Mucosa of descending colon (tissue), 3 donors: ENCODE results near the gene NEU1. TPM values are rescaled to one million over a fixed set of nuclear protein-coding genes. Genes with fewer than 3 reads are reported as not detected.
"Not testable (repeated sequence)": the region's sequence is repeated elsewhere in the genome, so short reads cannot be mapped to it uniquely, and the experiment has no call there.

ENCODE experiments used
- ATAC-seq: fragments of 200-7000 bp; cut with Tn5 transposase; one replicate; pipeline ENCODE4 v1.9.1; 2020; ENCODE audit warnings: mild to moderate bottlenecking, moderate library complexity
- DNase-seq, 3 donors: peaks; one replicate each; pipeline ENCODE4 v3.0.0-alpha.2; 2020
- H3K36me3 ChIP-seq: fragments of 200-600 bp; one replicate; pipeline ENCODE4 v1.8.0; 2021; ENCODE audit warnings: low read depth, mild to moderate bottlenecking
- H3K4me1 ChIP-seq: fragments of 200-600 bp; one replicate; pipeline ENCODE4 v1.8.0; 2021; ENCODE audit warnings: low read depth, mild to moderate bottlenecking
- H3K4me3 ChIP-seq: fragments of 200-600 bp; one replicate; pipeline ENCODE4 v1.8.0; 2021; ENCODE audit warnings: mild to moderate bottlenecking
- H3K9me3 ChIP-seq: fragments of 200-600 bp; one replicate; pipeline ENCODE4 v1.8.0; 2021; ENCODE audit warnings: mild to moderate bottlenecking
- intact Hi-C, 2 donors: fragments of 100-400 bp; cut with DNase I in 1 of 2; cut with micrococcal nuclease in 1 of 2; formaldehyde crosslinking; loops; one replicate each; pipeline versions ENCODE4 v1.11.0 to v1.11.1; 2022; cut with DNase I, micrococcal nuclease
- total RNA-seq, 3 donors: library from RNA; stranded (reverse); fragmentation: NEBNext Ultra II Directional in 2 of 3; extraction: Animal tissue kit (Norgen Biotek cat#: 25700) in 2 of 3; gene quantifications; one replicate each; pipeline versions ENCODE4 v1.2.1 to v1.2.4, GENCODE V29; 2021 to 2023
- TF ChIP-seq, protein P1 (sequence below): fragments of 200-600 bp; IDR thresholded peaks from one replicate; pipeline ENCODE4 v1.8.0; 2022; ENCODE audit warnings: antibody characterized with exemption, mild to moderate bottlenecking
- donor health status: DM: no; HTN: no; CAD: no; lungs with moderate emphysema.
- donor health status: DM: no; HTN: no; CAD: no.
- donor health status: DM: no; HTN: yes; CAD: no.

NEU1 gene
- total RNA-seq, 3 donors from 2014 or later, result 44.0 to 65.7 (median 45.0) TPM

DNA sequence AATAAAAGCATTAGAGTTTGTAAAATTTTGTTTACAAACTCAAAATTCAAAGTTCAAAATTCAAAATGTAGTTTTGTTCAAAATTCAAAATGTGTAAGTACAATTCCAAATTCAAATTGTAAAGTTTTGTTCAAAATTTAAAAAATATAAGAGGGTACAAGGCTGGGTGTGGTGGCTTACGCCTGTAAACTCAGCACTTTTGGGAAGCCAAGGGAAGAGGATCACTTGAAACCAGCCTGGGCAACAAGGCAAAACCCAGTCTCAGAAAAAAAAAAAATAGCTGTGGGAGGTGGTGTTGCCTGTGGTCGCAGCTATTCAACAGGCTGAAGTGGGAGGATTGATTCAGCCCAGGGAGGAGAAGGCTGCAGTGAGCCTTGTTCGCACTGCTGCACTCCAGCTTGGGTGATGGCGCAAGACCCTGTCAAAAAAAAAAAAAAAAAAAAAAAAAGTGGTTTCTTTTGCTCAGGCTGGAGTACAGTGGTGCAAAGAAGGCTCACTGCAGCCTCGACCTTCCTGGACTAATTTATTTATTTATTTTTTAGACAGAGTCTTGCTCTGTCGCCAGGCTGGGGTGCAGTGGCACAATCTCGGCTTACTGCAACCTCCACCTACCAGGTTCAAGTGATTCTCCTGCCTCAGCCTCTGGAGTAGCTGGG lies 44.7 kb upstream of the NEU1 start:
- DNase-seq (no peak), ATAC-seq (no peak)
- TF ChIP-seq, protein P1, sequence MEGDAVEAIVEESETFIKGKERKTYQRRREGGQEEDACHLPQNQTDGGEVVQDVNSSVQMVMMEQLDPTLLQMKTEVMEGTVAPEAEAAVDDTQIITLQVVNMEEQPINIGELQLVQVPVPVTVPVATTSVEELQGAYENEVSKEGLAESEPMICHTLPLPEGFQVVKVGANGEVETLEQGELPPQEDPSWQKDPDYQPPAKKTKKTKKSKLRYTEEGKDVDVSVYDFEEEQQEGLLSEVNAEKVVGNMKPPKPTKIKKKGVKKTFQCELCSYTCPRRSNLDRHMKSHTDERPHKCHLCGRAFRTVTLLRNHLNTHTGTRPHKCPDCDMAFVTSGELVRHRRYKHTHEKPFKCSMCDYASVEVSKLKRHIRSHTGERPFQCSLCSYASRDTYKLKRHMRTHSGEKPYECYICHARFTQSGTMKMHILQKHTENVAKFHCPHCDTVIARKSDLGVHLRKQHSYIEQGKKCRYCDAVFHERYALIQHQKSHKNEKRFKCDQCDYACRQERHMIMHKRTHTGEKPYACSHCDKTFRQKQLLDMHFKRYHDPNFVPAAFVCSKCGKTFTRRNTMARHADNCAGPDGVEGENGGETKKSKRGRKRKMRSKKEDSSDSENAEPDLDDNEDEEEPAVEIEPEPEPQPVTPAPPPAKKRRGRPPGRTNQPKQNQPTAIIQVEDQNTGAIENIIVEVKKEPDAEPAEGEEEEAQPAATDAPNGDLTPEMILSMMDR, result no peak
- Histone ChIP-seq H3K36me3 (no peaks in the 10 kb centered on the region), H3K4me1 (peaks cover 7% of the 10 kb centered on the region), H3K9me3 (no peaks in the 10 kb centered on the region), H3K4me3 (no peak overlapping the region)
- intact Hi-C loops, result loop anchor here in 1 of 2 donors (10.0 kb wide), 1 partner anchor 48 kb away; the partner anchor contains the start of genes NELFE and SKIC2

DNA sequence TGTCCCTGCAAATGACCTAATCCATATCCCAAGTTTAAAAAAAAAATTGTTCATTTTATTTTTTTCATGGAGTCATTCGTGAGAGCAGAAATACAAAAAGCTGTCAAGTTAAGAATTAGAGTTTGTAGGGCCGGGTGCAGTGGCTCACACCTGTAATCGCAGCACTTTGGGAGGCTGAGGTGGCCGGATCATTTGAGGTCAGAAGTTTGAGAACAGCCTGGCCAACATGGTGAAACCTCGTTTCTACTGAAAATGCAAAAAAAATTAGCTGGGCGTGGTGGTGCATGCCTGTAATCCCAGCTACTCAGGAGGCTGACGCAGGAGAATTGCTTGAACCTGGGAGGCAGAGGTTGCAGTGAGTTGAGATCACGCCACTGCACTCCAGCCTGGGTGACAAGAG lies 44.1 kb upstream of the NEU1 start:
- ATAC-seq, H3K36me3 ChIP-seq, DNase-seq, H3K4me1 ChIP-seq, H3K9me3 ChIP-seq, H3K4me3 ChIP-seq: not testable (repeated sequence)
- intact Hi-C loops, result loop anchor here in 1 of 2 donors (10.0 kb wide), 1 partner anchor 48 kb away; the partner anchor contains the start of genes NELFE and SKIC2

DNA sequence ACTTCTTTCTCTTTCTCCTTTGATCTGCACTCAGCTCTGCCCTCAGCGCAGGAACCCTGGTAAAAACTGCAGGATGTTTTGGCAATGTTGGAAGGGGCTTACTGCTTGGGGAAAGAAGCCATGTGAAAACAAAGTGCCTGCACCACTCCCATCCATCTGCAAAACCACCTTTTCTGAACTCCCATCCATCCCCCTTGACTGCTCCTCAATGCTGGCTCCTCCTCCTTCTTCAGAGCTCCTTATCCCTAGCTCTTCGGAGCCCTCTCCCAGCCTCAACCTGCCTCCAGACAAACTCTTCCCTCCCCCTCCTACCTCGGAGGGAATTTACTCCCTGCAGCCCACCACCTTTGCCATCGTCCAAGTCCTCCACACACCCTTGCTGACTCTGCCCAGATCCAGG lies 43.5 kb upstream of the NEU1 start:
- Histone ChIP-seq H3K9me3 (no peaks in the 10 kb centered on the region), H3K36me3 (no peaks in the 10 kb centered on the region), H3K4me1 (peaks cover 11% of the 10 kb centered on the region), H3K4me3 (no peak overlapping the region)
- TF ChIP-seq, protein P1, result no peak
- DNase-seq (no peak), ATAC-seq (no peak)
- intact Hi-C loops, result loop anchor here in 1 of 2 donors (10.0 kb wide), 1 partner anchor 49 kb away; the partner anchor contains the start of genes NELFE and SKIC2

DNA sequence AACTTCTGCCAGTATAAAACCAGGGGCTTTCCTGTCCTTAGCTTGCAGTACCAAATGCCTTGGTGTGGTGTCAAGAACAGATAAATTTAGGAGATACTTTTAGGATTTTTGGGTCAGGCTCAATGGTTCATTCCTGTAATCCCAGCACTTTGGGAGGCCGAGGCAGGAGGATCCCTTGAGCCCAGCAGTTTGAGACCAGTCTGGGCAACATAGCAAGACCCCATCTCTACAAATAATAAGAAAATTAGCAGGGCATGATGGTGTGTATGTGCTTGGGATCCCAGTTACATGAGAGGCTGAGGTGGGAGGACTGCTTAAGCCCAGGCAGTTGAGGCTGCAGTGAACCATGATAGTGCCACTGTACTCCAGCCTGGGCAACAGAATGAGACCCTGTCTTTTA lies 42.4 kb upstream of the NEU1 start:
- intact Hi-C loops, result loop anchor here in 1 of 2 donors (10.0 kb wide), 1 partner anchor 50 kb away; the partner anchor contains the start of genes NELFE and SKIC2
- Histone ChIP-seq H3K4me1 (peaks cover 15% of the 10 kb centered on the region), H3K4me3 (no peak overlapping the region), H3K36me3 (no peaks in the 10 kb centered on the region), H3K9me3 (no peaks in the 10 kb centered on the region)
- DNase-seq (no peak), ATAC-seq (no peak)
- TF ChIP-seq, protein P1, result no peak

DNA sequence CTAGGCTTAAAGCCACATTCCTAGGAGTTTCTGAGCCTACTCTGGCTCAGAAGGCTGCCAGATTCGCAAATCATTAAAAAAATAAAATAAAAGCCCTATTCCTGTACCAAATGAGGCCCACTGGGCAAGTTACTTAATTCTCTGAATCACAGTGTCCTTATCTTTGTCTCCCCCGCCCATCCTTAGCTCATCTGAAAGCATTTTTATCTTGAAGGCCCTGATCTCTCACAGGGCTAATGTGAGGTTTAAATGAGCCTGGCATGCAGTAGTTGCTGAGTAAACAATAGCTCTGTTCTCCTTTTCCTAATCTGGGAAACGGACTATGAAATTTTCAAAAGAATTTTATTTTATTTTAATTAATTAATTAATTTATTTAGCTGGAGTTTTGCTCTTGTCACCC lies 41.3 kb upstream of the NEU1 start:
- TF ChIP-seq, protein P1, result no peak
- H3K36me3 ChIP-seq, result no peaks in the 10 kb centered on the region
- intact Hi-C loops, result loop anchor here in 1 of 2 donors (10.0 kb wide), 1 partner anchor 51 kb away; the partner anchor contains the start of genes NELFE and SKIC2
- H3K4me1 ChIP-seq, result peaks cover 16% of the 10 kb centered on the region
- no peak overlapping the region for H3K4me3 ChIP-seq
- H3K9me3 ChIP-seq, result no peaks in the 10 kb centered on the region
- ATAC-seq (no peak), DNase-seq (no peak)

DNA sequence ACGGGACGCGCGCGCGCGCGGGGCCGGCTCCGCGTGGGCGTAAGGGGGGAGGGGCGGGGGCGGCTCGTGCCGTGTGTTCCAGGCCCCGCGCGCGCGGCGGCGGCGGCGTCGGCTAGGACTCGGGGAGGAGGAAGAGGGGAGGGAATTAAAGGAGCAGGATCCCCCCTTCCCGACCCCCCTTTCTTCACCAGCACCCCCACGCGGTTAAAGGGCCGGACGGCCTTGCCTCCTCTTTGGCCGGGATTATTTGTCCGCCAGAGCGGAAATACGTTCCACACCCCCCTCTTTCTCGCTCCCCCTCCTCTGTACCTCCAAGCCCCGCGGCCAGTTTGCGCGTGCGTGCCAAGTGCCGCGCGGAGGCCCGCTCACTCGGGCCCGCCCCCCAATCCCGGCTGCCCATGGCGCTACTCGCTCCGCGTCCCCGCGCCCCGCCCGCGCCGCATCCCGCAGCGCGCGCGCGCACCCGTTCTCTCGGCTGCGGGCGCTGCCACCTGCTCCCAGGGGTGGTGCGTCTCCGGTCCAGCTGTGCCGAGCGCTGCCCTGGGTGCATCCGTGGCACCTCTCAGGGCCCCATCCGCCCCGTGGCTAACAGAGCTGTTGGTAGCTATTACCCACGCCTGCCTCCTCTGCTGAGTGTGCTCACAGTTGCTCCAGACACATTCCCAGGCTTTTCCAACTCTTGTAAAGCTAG lies 39.5 kb upstream of the NEU1 start, which contains the start of gene ZBTB12:
TSS of gene ZBTB12 (minus strand) at position 134 of the 691 bp plus-strand sequence. CDS start 781 bp downstream, outside the sequence.
- DNase-seq (peak; percentile 89 to 94 (median 92)), ATAC-seq (peak; percentile 77)
- intact Hi-C loops, result loop anchor here in 1 of 2 donors (10.0 kb wide), 1 partner anchor 53 kb away; the partner anchor contains the start of genes NELFE and SKIC2
- H3K4me1 ChIP-seq, result peaks cover 22% of the 10 kb centered on the region
- TF ChIP-seq, protein P1, result no peak
- peak within 1 kb of the TSS; percentile 26 for H3K4me3 ChIP-seq
- H3K36me3 ChIP-seq, result peaks cover 3% of the 10 kb centered on the region
- H3K9me3 ChIP-seq, result no peaks in the 10 kb centered on the region
